ENCODE data around the gene FOXF1.

FOXF1 gene

GRCh38 chr16:86558355-86559193, 48.2 kb downstream of the FOXF1 start:
- no peak for DNase-seq (ENCODE audit: low read depth)

GRCh38 chr16:86559802-86560305, 49.5 kb downstream of the FOXF1 start:
- DNase-seq (ENCODE audit: low read depth), result no peak

- DNase-seq (ENCODE audit: low read depth), result no peak
Measured at GRCh38 chr16:86562356-86562755, 52.0 kb downstream of the FOXF1 start.

- peak; percentile 78 for DNase-seq (ENCODE audit: low read depth)
Measured at GRCh38 chr16:86563469-86564345, 53.4 kb downstream of the FOXF1 start.

Measured in stimulated activated CD8-positive, alpha-beta memory T cell treated with anti-CD3 and anti-CD28 coated beads, Interleukin-12 subunit alpha, Interleukin-12 subunit beta, amount 100 ng/mL, for 1 hour (primary cell).